H9 (cell line): ENCODE measurements around the gene RASA2. TPM values are rescaled to one million over a fixed set of nuclear protein-coding genes. Genes with fewer than 3 reads are reported as not detected.

ENCODE experiments used
- DNase-seq: peaks from one replicate; pipeline ENCODE4 v3.0.0-alpha.2; 2017
- H2AFZ ChIP-seq: one replicate; pipeline ENCODE4 v1.6.1; 2013; ENCODE audit warnings: mild to moderate bottlenecking, low read length, control low read depth, moderate library complexity
- H2AK5ac ChIP-seq: 2 replicates; pipeline ENCODE4 v1.6.1; 2013; ENCODE audit warnings: low read length, control low read depth, mixed read lengths; ENCODE audit not compliant: insufficient read length
- H2BK120ac ChIP-seq: one replicate; pipeline ENCODE4 v1.6.1; 2013; ENCODE audit warnings: low read depth, mild to moderate bottlenecking, low read length, control low read depth, inconsistent platforms; ENCODE audit not compliant: poor library complexity, severe bottlenecking
- H2BK12ac ChIP-seq: 2 replicates; pipeline ENCODE4 v1.6.1; 2013; ENCODE audit warnings: low read length, control low read depth, mixed read lengths, low read depth; ENCODE audit not compliant: insufficient read length
- H2BK15ac ChIP-seq: 2 replicates; pipeline ENCODE4 v1.6.1; 2013; ENCODE audit warnings: low read depth, low read length, control low read depth
- H2BK20ac ChIP-seq: one replicate; pipeline ENCODE4 v1.6.1; 2013; ENCODE audit warnings: low read depth, mild to moderate bottlenecking, low read length, control low read depth, inconsistent platforms; ENCODE audit not compliant: poor library complexity, severe bottlenecking
- H2BK5ac ChIP-seq: 2 replicates; pipeline ENCODE4 v1.6.1; 2013; ENCODE audit warnings: low read length, control low read depth, mixed read lengths; ENCODE audit not compliant: insufficient read length
- H3K14ac ChIP-seq: 2 replicates; pipeline ENCODE4 v1.6.1; 2013; ENCODE audit warnings: low read length, control low read depth; ENCODE audit not compliant: insufficient read depth
- H3K18ac ChIP-seq: 2 replicates; pipeline ENCODE4 v1.6.1; 2013; ENCODE audit warnings: low read depth, mild to moderate bottlenecking, mixed read lengths, low read length, control low read depth; ENCODE audit not compliant: insufficient read length
- H3K23ac ChIP-seq: 2 replicates; pipeline ENCODE4 v1.6.1; 2013; ENCODE audit warnings: low read length, control low read depth, mixed read lengths, low read depth; ENCODE audit not compliant: insufficient read length
- H3K23me2 ChIP-seq: 2 replicates; pipeline ENCODE4 v1.6.1; 2013; ENCODE audit warnings: low read depth, mild to moderate bottlenecking, mixed read lengths, low read length, control low read depth; ENCODE audit not compliant: insufficient read length, poor library complexity, severe bottlenecking
- H3K27ac ChIP-seq: 2 replicates; pipeline ENCODE4 v1.5.1; 2013; ENCODE audit warnings: low read length, control low read depth, mixed read lengths, low read depth; ENCODE audit not compliant: insufficient read length
- H3K27me3 ChIP-seq: 2 replicates; pipeline ENCODE4 v1.6.1; 2013; ENCODE audit warnings: low read length, control low read depth, inconsistent platforms; ENCODE audit not compliant: insufficient read depth
- H3K4ac ChIP-seq: 2 replicates; pipeline ENCODE4 v1.6.1; 2013; ENCODE audit warnings: low read depth, mild to moderate bottlenecking, control low read depth, inconsistent platforms, low read length, moderate library complexity
- H3K4me1 ChIP-seq: 2 replicates; pipeline ENCODE4 v1.6.1; 2013; ENCODE audit warnings: low read length, control low read depth, inconsistent platforms; ENCODE audit not compliant: insufficient read depth
- H3K4me2 ChIP-seq: 2 replicates; pipeline ENCODE4 v1.6.1; 2013; ENCODE audit warnings: low read length, control low read depth, mixed read lengths; ENCODE audit not compliant: insufficient read length, insufficient read depth
- H3K56ac ChIP-seq: 2 replicates; pipeline ENCODE4 v1.6.1; 2013; ENCODE audit warnings: low read depth, mild to moderate bottlenecking, mixed read lengths, low read length, control low read depth; ENCODE audit not compliant: insufficient read length
- H3K79me1 ChIP-seq: 2 replicates; pipeline ENCODE4 v1.6.1; 2013; ENCODE audit warnings: low read depth, mild to moderate bottlenecking, moderate library complexity, low read length, control low read depth, inconsistent platforms; ENCODE audit not compliant: insufficient read depth, poor library complexity, severe bottlenecking
- H3K79me2 ChIP-seq: 2 replicates; pipeline ENCODE4 v1.6.1; 2013; ENCODE audit warnings: low read length, control low read depth, inconsistent platforms; ENCODE audit not compliant: insufficient read depth
- H3K9ac ChIP-seq: 2 replicates; pipeline ENCODE4 v1.6.1; 2013; ENCODE audit warnings: low read length, control low read depth, mixed read lengths; ENCODE audit not compliant: insufficient read length; ENCODE audit errors: extremely low read depth
- H3K9me3 ChIP-seq: one replicate; pipeline ENCODE4 v1.6.1; 2013; ENCODE audit warnings: low read depth, low read length, inconsistent platforms; ENCODE audit not compliant: control insufficient read depth
- H3T11ph ChIP-seq: one replicate; pipeline ENCODE4 v1.6.1; 2013; ENCODE audit warnings: mild to moderate bottlenecking, low read length, control low read depth, inconsistent platforms
- H4K20me1 ChIP-seq: one replicate; pipeline ENCODE4 v1.6.1; 2013; ENCODE audit not compliant: control insufficient read depth, insufficient read length, insufficient read depth
- H4K5ac ChIP-seq: 2 replicates; pipeline ENCODE4 v1.6.1; 2013; ENCODE audit warnings: low read depth, mild to moderate bottlenecking, mixed read lengths, low read length, control low read depth; ENCODE audit not compliant: insufficient read length
- H4K8ac ChIP-seq: replicated peaks from 2 replicates; pipeline ENCODE4 v1.6.1; 2013; ENCODE audit warnings: low read length, control low read depth, mixed read lengths, low read depth; ENCODE audit not compliant: insufficient read length
- H4K91ac ChIP-seq: 2 replicates; pipeline ENCODE4 v1.6.1; 2013; ENCODE audit warnings: low read depth, mild to moderate bottlenecking, moderate library complexity, mixed read lengths, low read length, control low read depth; ENCODE audit not compliant: insufficient read length
- H3K27ac Mint-ChIP-seq, 3 experiments: 2 replicates in 2 of 3; 3 replicates in 1 of 3; pipeline ENCODE4 v1.8.0; 2020 to 2021; ENCODE audit warnings: mixed read lengths in 3 of 3, mild to moderate bottlenecking in 1 of 3, moderate library complexity in 1 of 3
- H3K27me3 Mint-ChIP-seq: 2 replicates; pipeline ENCODE4 v1.8.0; 2021; ENCODE audit warnings: low read depth, mild to moderate bottlenecking, moderate library complexity, mixed read lengths
- H3K36me3 Mint-ChIP-seq, 3 experiments: 2 replicates in 2 of 3; 3 replicates in 1 of 3; pipeline ENCODE4 v1.8.0; 2020 to 2021; ENCODE audit warnings: low read depth in 3 of 3, mixed read lengths in 3 of 3; ENCODE audit not compliant: insufficient read depth in 1 of 3
- H3K4me1 Mint-ChIP-seq, 2 experiments: 2 replicates each; pipeline ENCODE4 v1.8.0; 2020; ENCODE audit warnings: mixed read lengths in 2 of 2
- H3K4me3 Mint-ChIP-seq, 2 experiments: 2 replicates in 1 of 2; 3 replicates in 1 of 2; pipeline ENCODE4 v1.8.0; 2020 to 2021; ENCODE audit warnings: mild to moderate bottlenecking in 2 of 2, mixed read lengths in 2 of 2, moderate library complexity in 1 of 2
- H3K9me3 Mint-ChIP-seq, 2 experiments: 2 replicates in 1 of 2; 3 replicates in 1 of 2; pipeline ENCODE4 v1.8.0; 2020; ENCODE audit warnings: mild to moderate bottlenecking in 2 of 2, mixed read lengths in 2 of 2, moderate library complexity in 1 of 2
- WGBS: extraction: QIAGEN DNeasy Blood & Tissue Kit; methylation state at CpG from one replicate; pipeline ENCODE4 v1.1.7; 2013; ENCODE audit warnings: missing lambda C conversion rate, low lambda C conversion rate, mixed read lengths; ENCODE audit not compliant: insufficient read length; ENCODE audit errors: extremely low coverage; 5-methylcytosine and 5-hydroxymethylcytosine counted together
- total RNA-seq: library from RNA; stranded (reverse); gene quantifications from 2 replicates; pipeline ENCODE4 v1.2.1, GENCODE V29; 2021
- TF ChIP-seq, protein P1 (sequence below): fragments of 200-600 bp; sonication (generic); conservative IDR thresholded peaks from 3 replicates; pipeline ENCODE4 v1.8.0; 2021; ENCODE audit warnings: antibody characterized with exemption, mild to moderate bottlenecking

The RASA2 gene
- total RNA-seq, 1 experiment from 2014 or later, result 24.4 TPM

GRCh38 chr3:141542202-141542969 is 55.6 kb downstream of the RASA2 start:
- no peak overlapping the region for H2BK20ac ChIP-seq
- no peak overlapping the region for H2AFZ ChIP-seq
- DNase-seq, result no peak
- no peaks in the 10 kb centered on the region for H3K4me1 ChIP-seq
- H3K9me3 ChIP-seq, result no peaks in the 10 kb centered on the region
- H3K4ac ChIP-seq, result no peak overlapping the region
- H3K4me1 Mint-ChIP-seq, result peaks cover 0 to 5% of the 10 kb centered on the region in 2 experiments; a peak in 1 of 4 replicates
- H3K27ac Mint-ChIP-seq, result no peak overlapping the region
- no CpG with 5 or more reads among the region's 2 CpGs for WGBS
- no peak overlapping the region for H3K4me3 Mint-ChIP-seq
- TF ChIP-seq, protein P1, sequence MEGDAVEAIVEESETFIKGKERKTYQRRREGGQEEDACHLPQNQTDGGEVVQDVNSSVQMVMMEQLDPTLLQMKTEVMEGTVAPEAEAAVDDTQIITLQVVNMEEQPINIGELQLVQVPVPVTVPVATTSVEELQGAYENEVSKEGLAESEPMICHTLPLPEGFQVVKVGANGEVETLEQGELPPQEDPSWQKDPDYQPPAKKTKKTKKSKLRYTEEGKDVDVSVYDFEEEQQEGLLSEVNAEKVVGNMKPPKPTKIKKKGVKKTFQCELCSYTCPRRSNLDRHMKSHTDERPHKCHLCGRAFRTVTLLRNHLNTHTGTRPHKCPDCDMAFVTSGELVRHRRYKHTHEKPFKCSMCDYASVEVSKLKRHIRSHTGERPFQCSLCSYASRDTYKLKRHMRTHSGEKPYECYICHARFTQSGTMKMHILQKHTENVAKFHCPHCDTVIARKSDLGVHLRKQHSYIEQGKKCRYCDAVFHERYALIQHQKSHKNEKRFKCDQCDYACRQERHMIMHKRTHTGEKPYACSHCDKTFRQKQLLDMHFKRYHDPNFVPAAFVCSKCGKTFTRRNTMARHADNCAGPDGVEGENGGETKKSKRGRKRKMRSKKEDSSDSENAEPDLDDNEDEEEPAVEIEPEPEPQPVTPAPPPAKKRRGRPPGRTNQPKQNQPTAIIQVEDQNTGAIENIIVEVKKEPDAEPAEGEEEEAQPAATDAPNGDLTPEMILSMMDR, result no peak
- H4K20me1 ChIP-seq, result no peaks in the 10 kb centered on the region
- no peak overlapping the region for H2AK5ac ChIP-seq
- H3K14ac ChIP-seq, result no peak overlapping the region
- peaks cover 0 to 10% of the 10 kb centered on the region in 2 experiments; a peak in 3 of 5 replicates for H3K9me3 Mint-ChIP-seq
- no peak overlapping the region for H2BK15ac ChIP-seq
- H3K56ac ChIP-seq, result no peak overlapping the region
- H3K4me2 ChIP-seq, result no peak overlapping the region
- no peak overlapping the region for H4K8ac ChIP-seq
- H3K27me3 Mint-ChIP-seq, result no peaks in the 10 kb centered on the region
- H3K79me2 ChIP-seq, result no peaks in the 10 kb centered on the region
- H2BK120ac ChIP-seq, result no peak overlapping the region
- H3K9ac ChIP-seq, result no peak overlapping the region
- H3K27me3 ChIP-seq, result no peaks in the 10 kb centered on the region
- no peak overlapping the region for H3K23ac ChIP-seq
- no peaks in the 10 kb centered on the region for H3K79me1 ChIP-seq
- H2BK5ac ChIP-seq, result no peak overlapping the region
- H3K23me2 ChIP-seq, result no peaks in the 10 kb centered on the region
- no peak overlapping the region for H2BK12ac ChIP-seq
- no peak overlapping the region for H3K18ac ChIP-seq
- H3K36me3 Mint-ChIP-seq, result peaks cover 28 to 47% (median 35%) of the 10 kb centered on the region in 3 experiments
- no peak overlapping the region for H3K27ac ChIP-seq
- H4K91ac ChIP-seq, result no peak overlapping the region
- no peak overlapping the region for H3T11ph ChIP-seq
- no peak overlapping the region for H4K5ac ChIP-seq
